GM21526 (cell line): ENCODE data around the gene ADTRP.

Source experiments
- ATAC-seq: cut with Tn5 transposase; IDR thresholded peaks from one replicate; pipeline ENCODE4 v1.9.1; 2021; ENCODE audit warnings: moderate library complexity; ENCODE audit not compliant: unreplicated experiment, low FRiP score

The ADTRP gene

DNA sequence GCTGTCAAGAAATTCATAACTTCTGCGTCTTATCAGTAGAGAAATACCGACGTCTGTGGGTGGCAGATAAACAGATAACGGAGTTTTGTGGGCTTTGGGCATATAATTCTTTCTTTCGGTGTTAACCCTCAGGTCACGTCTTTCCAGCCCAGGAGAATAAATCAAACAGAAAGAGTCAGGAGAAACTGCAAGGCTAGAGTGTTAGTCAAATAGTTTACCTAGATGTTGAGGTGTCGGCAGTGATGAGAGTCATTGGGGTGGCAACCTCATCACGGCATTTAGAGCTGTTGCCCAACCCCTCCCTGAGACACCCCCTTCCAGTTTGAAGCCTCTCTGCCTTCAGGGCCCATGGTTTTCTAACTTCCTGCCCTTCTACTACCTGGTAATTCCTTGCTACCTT, 49.5 kb downstream of the ADTRP start:
- ATAC-seq: no peak

GRCh38 chr6:11727998-11728961, 50.3 kb downstream of the ADTRP start:
- no peak for ATAC-seq

GRCh38 chr6:11727346-11727997, 51.1 kb downstream of the ADTRP start:
- no peak for ATAC-seq

DNA sequence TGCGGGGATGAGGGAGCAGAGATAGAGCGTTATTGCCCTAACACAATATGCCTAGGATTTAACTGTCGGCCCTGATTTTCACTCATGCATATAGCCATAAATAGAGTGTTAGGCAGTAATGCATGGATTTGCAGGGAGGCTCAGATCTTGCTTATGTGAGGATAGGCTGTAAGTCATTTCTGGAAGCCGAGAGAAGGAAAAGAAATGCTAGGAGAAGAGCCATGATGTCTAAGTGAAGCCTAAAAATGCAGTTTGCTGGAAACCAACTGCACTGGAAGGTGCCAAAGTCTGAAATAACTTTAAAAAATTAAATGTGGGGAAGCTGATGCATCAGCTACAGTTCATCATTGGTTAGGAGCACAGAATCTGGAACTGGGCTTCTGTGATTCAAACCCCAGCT, 54.3 kb downstream of the ADTRP start:
- no peak for ATAC-seq

- no peak for ATAC-seq
Observed at GRCh38 chr6:11722805-11723631, 55.6 kb downstream of the ADTRP start.

- no peak for ATAC-seq
Observed at GRCh38 chr6:11722220-11722619, 56.4 kb downstream of the ADTRP start.

DNA sequence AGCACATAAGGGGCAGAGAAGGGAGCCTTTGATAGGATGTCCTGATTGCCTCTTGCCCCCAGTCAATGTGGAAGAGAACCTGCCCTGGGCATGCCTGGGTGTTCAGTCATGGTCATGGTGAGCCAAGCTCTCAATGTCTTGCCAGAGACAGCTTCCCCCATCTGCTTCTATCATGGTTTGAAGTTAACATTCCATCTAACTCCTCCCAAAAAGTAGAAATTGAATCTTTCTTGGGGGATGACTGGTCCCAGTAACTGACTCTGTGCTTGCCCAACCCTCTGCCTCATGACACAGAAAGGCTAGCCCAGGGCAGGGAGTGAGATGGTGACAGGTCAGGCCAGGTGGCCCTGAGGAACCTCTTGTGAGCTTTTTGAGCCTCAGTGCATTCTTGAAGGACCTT, 60.1 kb downstream of the ADTRP start:
- no peak for ATAC-seq

DNA sequence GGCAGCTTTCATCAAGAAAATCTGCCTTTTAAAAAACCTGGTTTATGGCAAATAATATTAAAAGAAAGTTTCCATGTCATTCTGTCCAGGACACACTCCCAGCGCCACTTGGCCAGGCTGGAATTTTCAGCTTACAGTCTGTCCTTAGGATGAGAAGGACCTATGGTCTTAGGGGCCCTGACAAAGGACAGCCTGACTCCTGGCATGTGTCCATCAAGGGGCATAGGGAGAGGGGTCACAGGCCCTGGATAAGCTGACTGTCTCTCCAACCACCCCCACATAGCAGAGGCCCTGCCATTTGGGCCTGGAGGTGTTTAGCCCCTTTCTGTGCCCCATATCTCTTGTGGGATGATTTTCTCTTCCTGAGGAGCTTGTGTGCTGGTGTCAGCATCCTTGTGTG, 60.6 kb downstream of the ADTRP start:
- no peak for ATAC-seq

- ATAC-seq: no peak
Observed at GRCh38 chr6:11714798-11715285, 63.8 kb downstream of the ADTRP start.

- ATAC-seq: peak; percentile 41
Observed at GRCh38 chr6:11714116-11714797, 64.3 kb downstream of the ADTRP start.

DNA sequence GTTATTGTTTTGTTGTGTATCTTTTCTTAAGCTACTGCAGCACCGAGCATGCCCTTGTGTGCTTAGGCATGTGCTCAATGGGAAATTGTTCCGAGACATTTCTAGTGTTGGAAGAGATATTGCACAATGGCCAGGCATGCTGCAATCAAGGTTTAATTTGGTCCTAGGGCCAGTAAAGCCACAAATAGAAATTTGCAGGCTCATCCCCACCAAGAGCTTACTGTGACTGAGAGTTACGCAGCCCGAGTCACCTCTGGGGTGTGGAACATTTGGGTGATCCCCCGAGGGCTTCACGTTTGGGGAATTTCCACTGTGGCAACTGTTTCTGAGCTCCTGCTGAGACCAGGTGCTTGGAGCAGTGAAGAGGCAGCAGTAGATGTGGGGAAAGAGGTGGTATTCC, 65.8 kb downstream of the ADTRP start:
- ATAC-seq: no peak

DNA sequence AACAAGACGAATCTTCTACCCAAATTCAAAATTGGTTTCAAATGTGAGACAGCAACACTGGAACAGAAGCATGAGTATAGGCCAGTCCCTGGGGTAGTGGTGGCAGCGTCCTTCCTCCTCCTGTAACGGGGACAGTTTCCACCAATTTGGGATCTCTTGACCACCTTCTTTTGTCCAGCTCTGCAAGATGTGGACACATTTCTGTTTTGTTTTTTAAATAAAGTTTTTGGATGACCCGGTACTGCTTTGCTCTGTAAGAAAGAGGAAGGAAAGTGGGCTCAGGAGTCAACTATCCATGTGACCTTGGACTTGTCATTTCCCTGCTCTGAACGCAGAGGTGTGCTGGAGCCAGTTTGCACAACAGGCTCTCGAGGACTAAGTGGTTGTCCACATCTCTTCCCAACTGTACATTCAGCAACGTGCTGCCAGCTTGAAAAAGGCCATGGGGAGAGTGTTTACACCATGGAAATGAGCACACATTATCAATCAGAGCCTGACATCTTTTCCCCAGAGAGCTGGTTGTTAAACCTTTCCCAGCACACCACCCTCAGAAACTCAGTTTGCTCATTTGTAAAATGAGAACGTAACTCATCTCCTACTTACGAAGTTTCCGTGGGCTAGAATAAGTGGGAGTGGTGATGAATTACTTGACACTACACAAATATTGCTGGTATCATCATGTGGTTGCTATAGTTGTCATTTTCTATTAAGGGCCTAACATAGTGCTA, 66.5 kb downstream of the ADTRP start:
- peak; percentile 15 for ATAC-seq

- ATAC-seq: peak; percentile 54
Observed at GRCh38 chr6:11711003-11711983, 67.3 kb downstream of the ADTRP start.

DNA sequence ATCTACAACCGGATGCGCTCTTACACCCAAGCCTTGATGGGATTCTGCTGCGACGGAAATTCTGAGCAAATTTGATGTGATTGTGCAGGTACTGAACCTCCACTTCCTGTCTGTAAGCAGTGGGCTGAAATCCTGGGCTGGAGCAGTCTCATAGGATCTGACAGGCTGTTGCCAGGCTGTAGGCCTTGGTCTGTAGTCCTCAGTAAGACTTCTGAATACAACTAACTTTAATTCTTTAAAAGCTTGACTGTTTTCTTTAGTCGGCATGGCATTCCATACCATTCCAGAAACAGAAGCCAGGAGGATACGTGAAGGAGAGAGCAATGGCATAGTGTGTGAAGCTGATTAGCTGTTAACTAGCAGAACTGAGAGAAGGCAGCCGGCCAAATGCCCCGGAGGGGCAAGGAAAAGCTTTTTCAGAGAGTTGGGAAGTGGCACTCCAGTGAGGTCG, 68.3 kb downstream of the ADTRP start:
- no peak for ATAC-seq

- no peak for ATAC-seq
Observed at GRCh38 chr6:11706171-11706570, 72.4 kb downstream of the ADTRP start.

GRCh38 chr6:11705483-11705882, 73.1 kb downstream of the ADTRP start:
- ATAC-seq: no peak

DNA sequence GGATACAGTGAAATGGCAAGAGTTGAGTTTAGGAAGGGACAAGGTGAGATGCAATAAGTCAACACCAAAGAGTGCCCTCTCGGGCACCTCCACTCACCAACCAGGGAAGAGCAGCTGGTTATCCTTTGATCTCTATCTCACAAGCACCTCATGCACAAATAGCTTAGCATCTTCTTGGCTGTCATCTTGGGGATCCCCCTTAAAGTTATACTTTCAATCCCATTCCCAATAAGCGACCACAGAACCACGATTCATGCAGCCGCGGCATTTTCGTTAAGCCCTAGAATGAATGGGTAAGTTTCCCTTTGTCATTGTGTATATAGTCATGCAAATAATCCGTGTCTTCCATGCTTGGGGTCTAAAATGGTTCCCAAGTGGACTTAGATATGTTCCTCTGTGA, 73.5 kb downstream of the ADTRP start:
- ATAC-seq: no peak

DNA sequence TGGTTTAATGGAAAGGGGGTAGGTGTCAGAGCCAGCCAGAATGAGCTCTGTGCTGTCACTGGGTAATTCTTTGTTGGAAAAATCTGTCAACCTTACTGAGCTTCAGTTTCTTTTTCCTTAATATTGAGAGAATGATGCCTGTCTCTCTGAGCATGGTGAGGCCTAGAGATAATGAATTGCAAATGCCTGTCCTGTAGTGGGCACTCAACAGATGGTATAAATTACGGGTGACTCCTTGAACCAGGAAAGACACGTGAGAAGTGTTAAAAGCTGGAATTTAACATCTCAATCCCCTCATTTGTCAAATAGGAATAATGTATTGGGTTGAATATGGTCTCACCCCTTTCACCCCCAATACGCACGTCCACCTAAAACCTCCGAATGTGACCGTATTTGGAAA, 74.9 kb downstream of the ADTRP start:
- ATAC-seq: no peak
